Cardiac muscle cell (in vitro differentiated cells and primary cell): Measurements from ENCODE around the gene TLK2. TPM values are rescaled to one million over a fixed set of nuclear protein-coding genes. Genes with fewer than 3 reads are reported as not detected.
"Not testable (repeated sequence)": the region's sequence is repeated elsewhere in the genome, so short reads cannot be mapped to it uniquely, and the experiment has no call there.

ENCODE experiments used
- DNase-seq, 2 donors: peaks; one replicate each; pipeline versions ENCODE4 v3.0.0 to v3.0.0-alpha.2; 2010 to 2017; ENCODE audit warnings: low read depth in 1 of 2, low spot score in 1 of 2
- H3K27ac ChIP-seq: fragments of 200-600 bp; sonication (generic); 2 replicates; pipeline ENCODE4 v1.5.1; 2016
- H3K27me3 ChIP-seq: fragments of 200-600 bp; sonication (generic); 2 replicates; pipeline ENCODE4 v1.6.0; 2016; ENCODE audit warnings: control low read depth
- H3K36me3 ChIP-seq: fragments of 200-600 bp; sonication (generic); 2 replicates; pipeline ENCODE4 v1.5.1; 2016; ENCODE audit warnings: control low read depth
- H3K4me1 ChIP-seq: fragments of 200-600 bp; sonication (generic); 2 replicates; pipeline ENCODE4 v1.8.1; 2017; ENCODE audit warnings: low read depth, mild to moderate bottlenecking, mixed run types
- H3K4me3 ChIP-seq: fragments of 200-600 bp; sonication (generic); 2 replicates; pipeline ENCODE4 v1.5.1; 2016; ENCODE audit warnings: mild to moderate bottlenecking
- H3K9me3 ChIP-seq: fragments of 200-600 bp; sonication (generic); 2 replicates; pipeline ENCODE4 v1.5.1; 2017; ENCODE audit warnings: low read depth, mild to moderate bottlenecking, control low read depth
- polyA plus RNA-seq: library from polyadenylated mRNA; unstranded; fragments of >200 nt; fragmentation: Nextera tagmentation; extraction: Ambion mirVana; gene quantifications from 2 replicates; pipeline ENCODE4 v1.2.1, GENCODE V29; 2016
- total RNA-seq: library from RNA; depleted of rRNA; stranded (reverse); fragments of >200 nt; gene quantifications from 2 replicates; pipeline ENCODE4 v1.2.3, GENCODE V29; 2016
- TF ChIP-seq, protein P1 (sequence below): IDR thresholded peaks from 2 replicates; pipeline ENCODE4 v1.5.1; 2012; ENCODE audit warnings: low read depth, mild to moderate bottlenecking, low read length

Gene TLK2
- 27.1 and 43.1 TPM in 2 replicates for total RNA-seq
- 36.8 and 37.9 TPM in 2 replicates for polyA plus RNA-seq

GRCh38 chr17:62478424-62478879, at the start of gene TLK2:
TSS of gene TLK2 (plus strand) at chr17:62478825. CDS start at chr17:62481126, 2,301 bp downstream.
- H3K36me3 ChIP-seq = no peaks in the 10 kb centered on the region
- H3K4me1 ChIP-seq = peaks cover 6% of the 10 kb centered on the region
- H3K9me3 ChIP-seq = no peaks in the 10 kb centered on the region
- H3K4me3 ChIP-seq = peak within 1 kb of the TSS; percentile 93
- peak; percentile 90 to 92 for DNase-seq
- H3K27ac ChIP-seq = peak within 1 kb of the TSS; percentile 100
- TF ChIP-seq, protein P1, sequence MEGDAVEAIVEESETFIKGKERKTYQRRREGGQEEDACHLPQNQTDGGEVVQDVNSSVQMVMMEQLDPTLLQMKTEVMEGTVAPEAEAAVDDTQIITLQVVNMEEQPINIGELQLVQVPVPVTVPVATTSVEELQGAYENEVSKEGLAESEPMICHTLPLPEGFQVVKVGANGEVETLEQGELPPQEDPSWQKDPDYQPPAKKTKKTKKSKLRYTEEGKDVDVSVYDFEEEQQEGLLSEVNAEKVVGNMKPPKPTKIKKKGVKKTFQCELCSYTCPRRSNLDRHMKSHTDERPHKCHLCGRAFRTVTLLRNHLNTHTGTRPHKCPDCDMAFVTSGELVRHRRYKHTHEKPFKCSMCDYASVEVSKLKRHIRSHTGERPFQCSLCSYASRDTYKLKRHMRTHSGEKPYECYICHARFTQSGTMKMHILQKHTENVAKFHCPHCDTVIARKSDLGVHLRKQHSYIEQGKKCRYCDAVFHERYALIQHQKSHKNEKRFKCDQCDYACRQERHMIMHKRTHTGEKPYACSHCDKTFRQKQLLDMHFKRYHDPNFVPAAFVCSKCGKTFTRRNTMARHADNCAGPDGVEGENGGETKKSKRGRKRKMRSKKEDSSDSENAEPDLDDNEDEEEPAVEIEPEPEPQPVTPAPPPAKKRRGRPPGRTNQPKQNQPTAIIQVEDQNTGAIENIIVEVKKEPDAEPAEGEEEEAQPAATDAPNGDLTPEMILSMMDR = no peak
- no peaks in the 10 kb centered on the region for H3K27me3 ChIP-seq

DNA sequence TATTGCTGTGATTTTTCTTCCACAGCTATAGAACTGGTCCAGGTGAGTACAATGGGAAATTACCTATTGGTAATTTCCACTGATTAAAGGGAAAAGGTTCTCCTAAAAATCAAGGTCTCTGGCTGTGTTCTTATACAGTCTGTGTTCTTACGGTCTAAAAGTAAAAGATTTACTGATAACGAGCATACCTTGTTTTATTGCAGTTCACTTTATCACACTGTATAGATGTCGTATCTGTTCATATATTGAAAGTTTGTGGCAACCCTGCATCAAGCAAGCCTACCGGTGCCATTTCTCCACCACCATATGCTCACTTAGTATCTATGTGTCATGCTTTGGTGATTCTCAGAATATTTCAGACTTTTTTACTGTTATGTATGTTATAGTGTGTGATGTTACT, 43.4 kb upstream of the TLK2 start:
- DNase-seq, H3K36me3 ChIP-seq: not testable (repeated sequence)

GRCh38 chr17:62441181-62441580, 37.4 kb upstream of the TLK2 start:
- not testable (repeated sequence) for H3K9me3 ChIP-seq, H3K27ac ChIP-seq, H3K27me3 ChIP-seq, H3K4me3 ChIP-seq, H3K4me1 ChIP-seq, DNase-seq
- H3K36me3 ChIP-seq = peaks cover 36% of the 10 kb centered on the region

More for the DNA sequence above, 43.4 kb upstream of the TLK2 start:
- H3K9me3 ChIP-seq, H3K4me1 ChIP-seq, H3K4me3 ChIP-seq, H3K27me3 ChIP-seq, H3K27ac ChIP-seq: not testable (repeated sequence)

- Histone ChIP-seq H3K36me3 (peaks cover 56% of the 10 kb centered on the region), H3K27ac (no peak overlapping the region), H3K9me3 (no peaks in the 10 kb centered on the region), H3K4me3 (no peak overlapping the region), H3K27me3 (no peaks in the 10 kb centered on the region), H3K4me1 (no peaks in the 10 kb centered on the region)
- no peak for DNase-seq
- TF ChIP-seq, protein P1 = no peak
These were observed 34.6 kb upstream of the TLK2 start for GRCh38 chr17:62444063-62444462.

DNA sequence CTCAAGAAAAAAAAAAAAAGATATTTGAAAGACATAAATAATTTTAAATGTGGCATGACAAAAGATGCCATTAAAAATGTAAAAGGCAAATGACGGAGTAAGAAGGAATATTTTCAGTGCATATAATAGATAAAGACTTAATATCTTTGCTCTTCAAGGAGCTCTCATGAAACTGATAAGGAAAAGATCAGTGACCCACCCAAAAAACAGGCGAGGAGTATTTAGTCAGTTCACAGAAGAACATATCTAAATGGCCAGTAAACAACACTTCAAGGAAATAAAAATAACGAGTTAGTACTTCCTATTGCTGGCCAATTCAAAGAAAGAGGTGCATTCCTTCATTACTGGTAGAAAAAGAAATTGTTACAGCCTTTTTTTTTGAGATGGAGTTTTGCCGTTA, 32.8 kb upstream of the TLK2 start:
- H3K9me3 ChIP-seq, H3K27me3 ChIP-seq, H3K4me1 ChIP-seq, H3K27ac ChIP-seq, DNase-seq, H3K4me3 ChIP-seq: not testable (repeated sequence)
- peaks cover 58% of the 10 kb centered on the region for H3K36me3 ChIP-seq

DNA sequence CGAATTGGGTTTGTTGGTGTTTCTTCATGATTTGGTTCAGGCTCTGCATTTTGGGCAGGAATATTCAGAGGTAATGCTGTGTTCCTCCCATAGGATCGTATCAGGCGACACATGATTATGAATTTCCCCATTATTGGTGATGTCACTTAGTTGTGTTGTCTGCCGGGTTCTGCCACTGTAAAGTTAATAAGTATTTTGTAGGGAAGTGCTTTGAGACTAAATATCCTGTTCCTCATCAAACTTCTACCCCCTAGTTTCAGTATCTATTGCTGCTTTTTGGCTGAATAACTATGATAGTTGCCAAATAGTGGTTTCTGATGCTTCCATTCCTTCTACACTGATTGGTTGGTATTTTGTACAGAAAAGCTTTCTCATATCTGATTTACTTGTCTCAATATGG, 26.4 kb upstream of the TLK2 start:
- DNase-seq, H3K9me3 ChIP-seq, H3K27me3 ChIP-seq, H3K4me1 ChIP-seq, H3K4me3 ChIP-seq, H3K27ac ChIP-seq: not testable (repeated sequence)
- peaks cover 18% of the 10 kb centered on the region for H3K36me3 ChIP-seq

DNA sequence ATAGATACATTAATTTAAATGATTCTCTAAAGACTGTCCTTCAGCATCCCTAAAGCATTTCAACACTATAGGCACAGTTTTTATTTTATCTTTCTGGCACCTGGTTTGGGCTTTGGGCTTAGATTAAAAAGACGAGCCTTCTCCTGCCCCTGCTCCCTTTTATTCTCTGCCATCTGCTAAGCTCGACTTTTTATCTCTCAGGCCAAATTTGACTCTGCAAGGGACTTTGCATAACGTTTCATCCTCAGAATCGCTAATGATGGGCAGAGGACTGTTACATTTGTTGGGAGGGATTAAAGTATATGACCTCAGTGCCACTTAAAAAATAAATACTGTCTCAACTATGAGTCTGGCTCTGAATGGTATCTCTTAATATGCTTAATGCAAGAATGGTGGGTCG, 25.6 kb upstream of the TLK2 start:
- not testable (repeated sequence) for DNase-seq, H3K27me3 ChIP-seq, H3K9me3 ChIP-seq, H3K27ac ChIP-seq, H3K4me3 ChIP-seq, H3K4me1 ChIP-seq
- H3K36me3 ChIP-seq = peaks cover 13% of the 10 kb centered on the region

DNA sequence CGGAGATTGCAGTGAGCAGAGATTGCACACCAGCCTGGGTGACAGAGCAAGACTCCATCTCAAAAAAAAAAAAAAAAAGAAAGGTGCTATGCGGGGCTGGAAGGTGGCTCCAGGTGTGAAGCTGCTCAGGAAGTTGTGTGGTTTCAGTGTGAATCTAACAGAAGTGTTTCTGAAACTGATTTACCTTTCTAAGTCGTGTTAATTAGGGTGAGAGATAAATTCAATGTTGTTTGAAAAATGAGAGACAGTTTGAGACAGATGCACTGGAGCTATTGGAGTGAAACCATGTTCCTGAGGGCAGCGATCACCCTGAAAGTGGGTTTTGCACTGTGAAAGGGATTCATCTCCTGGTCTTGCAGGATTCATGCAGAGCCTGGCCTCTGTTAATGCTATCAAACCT, 25.0 kb upstream of the TLK2 start:
- not testable (repeated sequence) for DNase-seq, H3K4me3 ChIP-seq, H3K4me1 ChIP-seq, H3K9me3 ChIP-seq, H3K27ac ChIP-seq, H3K27me3 ChIP-seq
- peaks cover 10% of the 10 kb centered on the region for H3K36me3 ChIP-seq

DNA sequence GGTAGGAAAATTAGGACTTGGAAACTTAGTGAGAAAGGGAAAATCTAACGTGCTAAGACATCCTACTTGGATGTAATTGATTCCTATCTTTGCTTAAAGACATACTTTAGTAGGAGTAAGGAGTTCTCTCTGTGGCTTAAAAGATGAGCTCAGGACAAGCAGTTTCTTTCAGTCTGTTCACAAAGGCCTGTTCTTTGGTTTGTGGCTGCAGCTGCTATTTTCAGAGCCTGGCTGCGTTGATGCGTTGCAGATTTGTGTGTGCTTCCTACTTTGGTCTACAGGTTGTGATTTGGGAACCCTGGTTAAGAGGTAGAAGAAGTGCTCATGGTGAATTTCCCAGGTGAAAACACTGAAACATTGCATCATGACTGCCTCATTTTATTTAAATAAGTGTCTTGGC, 24.5 kb upstream of the TLK2 start:
- not testable (repeated sequence) for DNase-seq, H3K9me3 ChIP-seq, H3K27ac ChIP-seq, H3K4me1 ChIP-seq, H3K27me3 ChIP-seq, H3K4me3 ChIP-seq, H3K36me3 ChIP-seq
